ENCODE measurements around the gene ADO. TPM values are rescaled to one million over a fixed set of nuclear protein-coding genes. Genes with fewer than 3 reads are reported as not detected.

ADO gene
- total RNA-seq, 2 donors from 2014 or later: 8.9 to 9.9 TPM

- ATAC-seq (no peak), DNase-seq (no peak)
- TF ChIP-seq POLR2A (IDR thresholded peaks at IDR 0.05) (no peak), CTCF (IDR thresholded peaks at IDR 0.05) (no peak)
- 57 to 65% methylated on average over 3 of the region's 3 CpGs for WGBS, 2 donors
- Histone ChIP-seq H3K27ac (no peak overlapping the region), H3K36me3 (replicated peaks in 1 of 2; ENCODE audit: insufficient read depth in 1 of 2, low read depth in 2 of 2) (no peaks in the 10 kb centered on the region), H3K4me1 (no peaks in the 10 kb centered on the region), H3K9me3 (no peaks in the 10 kb centered on the region), H3K4me3 (no peak overlapping the region), H3K27me3 (no peaks in the 10 kb centered on the region)
- intact Hi-C loops (cut with DNase I): no loop called here
These were observed 7.6 kb upstream of the ADO start for GRCh38 chr10:62796896-62797295.

GRCh38 chr10:62801871-62802270 is 2.6 kb upstream of the ADO start:
- Histone ChIP-seq H3K4me3 (no peak overlapping the region), H3K9me3 (no peaks in the 10 kb centered on the region), H3K36me3 (replicated peaks in 1 of 2; ENCODE audit: insufficient read depth in 1 of 2, low read depth in 2 of 2) (no peaks in the 10 kb centered on the region), H3K4me1 (peaks cover 21% of the 10 kb centered on the region), H3K27me3 (no peaks in the 10 kb centered on the region), H3K27ac (no peak overlapping the region)
- intact Hi-C loops (cut with DNase I): no loop called here
- DNase-seq (no peak), ATAC-seq (no peak)
- TF ChIP-seq CTCF (IDR thresholded peaks at IDR 0.05) (no peak), POLR2A (IDR thresholded peaks at IDR 0.05) (no peak)
- 86% methylated on average over 3 of the region's 3 CpGs for WGBS, 2 donors

GRCh38 chr10:62803724-62804355 is 680 bp upstream of the ADO start:
- Histone ChIP-seq H3K27ac (peak overlapping the region; percentile 85 to 91 (median 91)), H3K4me1 (peaks cover 38% of the 10 kb centered on the region), H3K36me3 (replicated peaks in 1 of 2; ENCODE audit: insufficient read depth in 1 of 2, low read depth in 2 of 2) (no peaks in the 10 kb centered on the region), H3K4me3 (peak overlapping the region; percentile 80 to 91), H3K27me3 (no peaks in the 10 kb centered on the region), H3K9me3 (no peaks in the 10 kb centered on the region)
- intact Hi-C loops (cut with DNase I): no loop called here
- ATAC-seq (peak; percentile 15), DNase-seq (no peak)
- TF ChIP-seq CTCF (IDR thresholded peaks at IDR 0.05): no peak
- TF ChIP-seq POLR2A (IDR thresholded peaks at IDR 0.05): no peak
- 33 to 39% methylated on average over 10 to 11 of the region's 11 CpGs for WGBS, 2 donors

GRCh38 chr10:62805231-62806099 is 945 bp downstream of the ADO start:
- WGBS, 2 donors: 3 to 4% methylated on average over 10 to 68 of the region's 77 CpGs
- ATAC-seq (peak; percentile 25), DNase-seq (peak; percentile 24 to 39 (median 30))
- Histone ChIP-seq H3K36me3 (replicated peaks in 1 of 2; ENCODE audit: insufficient read depth in 1 of 2, low read depth in 2 of 2) (no peaks in the 10 kb centered on the region), H3K4me3 (peak overlapping the region; percentile 80 to 91), H3K9me3 (no peaks in the 10 kb centered on the region), H3K27ac (peak overlapping the region; percentile 85 to 91 (median 91)), H3K4me1 (peaks cover 38% of the 10 kb centered on the region), H3K27me3 (no peaks in the 10 kb centered on the region)
- no peak for TF ChIP-seq CTCF (IDR thresholded peaks at IDR 0.05)
- no peak for TF ChIP-seq POLR2A (IDR thresholded peaks at IDR 0.05)
- intact Hi-C loops (cut with DNase I): no loop called here

Measured in body of pancreas (tissue), 4 donors.